ENCODE results near the gene FTH1. TPM values are rescaled to one million over a fixed set of nuclear protein-coding genes. Genes with fewer than 3 reads are reported as not detected.

The FTH1 gene
- 1,000 to 10,000 TPM; 2,265 to 2,787 TPM for total RNA-seq

- peak; percentile 96 for DNase-seq (ENCODE audit: low spot score)
- no peaks in the 10 kb centered on the region for H3K9me3 ChIP-seq
- no peaks in the 10 kb centered on the region for H3K27me3 ChIP-seq
- peak within 1 kb of the TSS; percentile 92 to 95 for H3K4me3 ChIP-seq
- H3K4me1 ChIP-seq: peaks cover 0 to 77% of the 10 kb centered on the region in 2 donors
- peaks cover 45% of the 10 kb centered on the region for H3K36me3 ChIP-seq
- no peak for TF ChIP-seq CTCF (IDR thresholded peaks at IDR 0.05)
- H3K27ac ChIP-seq: peak within 1 kb of the TSS; percentile 99 to 100
Observed at GRCh38 chr11:61967116-61967923, at the start of gene FTH1. Gene FTH1, minus strand, starts transcription at chr11:61967634. Its CDS starts 209 bp downstream, at chr11:61967425.

- DNase-seq (ENCODE audit: low spot score): no peak
- Histone ChIP-seq H3K27ac (no peak overlapping the region), H3K4me3 (no peak overlapping the region), H3K9me3 (no peaks in the 10 kb centered on the region), H3K4me1 (no peaks in the 10 kb centered on the region), H3K27me3 (no peaks in the 10 kb centered on the region), H3K36me3 (no peaks in the 10 kb centered on the region)
- TF ChIP-seq CTCF (IDR thresholded peaks at IDR 0.05): no peak
Observed at GRCh38 chr11:62015615-62016014, 48.2 kb upstream of the FTH1 start.

- H3K4me3 ChIP-seq: no peak overlapping the region
- H3K9me3 ChIP-seq: no peaks in the 10 kb centered on the region
- TF ChIP-seq CTCF (IDR thresholded peaks at IDR 0.05): no peak
- DNase-seq (ENCODE audit: low spot score): no peak
- no peak overlapping the region for H3K27ac ChIP-seq
- H3K27me3 ChIP-seq: no peaks in the 10 kb centered on the region
- no peaks in the 10 kb centered on the region for H3K4me1 ChIP-seq
- no peaks in the 10 kb centered on the region for H3K36me3 ChIP-seq
Observed at GRCh38 chr11:62013537-62014476, 46.4 kb upstream of the FTH1 start.

- Histone ChIP-seq H3K27ac (no peak overlapping the region), H3K4me1 (no peaks in the 10 kb centered on the region), H3K9me3 (no peaks in the 10 kb centered on the region), H3K4me3 (no peak overlapping the region), H3K27me3 (no peaks in the 10 kb centered on the region), H3K36me3 (no peaks in the 10 kb centered on the region)
- no peak for DNase-seq (ENCODE audit: low spot score)
- no peak for TF ChIP-seq CTCF (IDR thresholded peaks at IDR 0.05)
Observed at GRCh38 chr11:62012832-62013461, 45.5 kb upstream of the FTH1 start.

GRCh38 chr11:62012451-62012831 lies 45.0 kb upstream of the FTH1 start:
- Histone ChIP-seq H3K4me3 (no peak overlapping the region), H3K36me3 (no peaks in the 10 kb centered on the region), H3K27me3 (no peaks in the 10 kb centered on the region), H3K27ac (no peak overlapping the region), H3K9me3 (no peaks in the 10 kb centered on the region), H3K4me1 (no peaks in the 10 kb centered on the region)
- no peak for TF ChIP-seq CTCF (IDR thresholded peaks at IDR 0.05)
- DNase-seq (ENCODE audit: low spot score): no peak
